ENCODE data around the gene PLXND1.

DNA sequence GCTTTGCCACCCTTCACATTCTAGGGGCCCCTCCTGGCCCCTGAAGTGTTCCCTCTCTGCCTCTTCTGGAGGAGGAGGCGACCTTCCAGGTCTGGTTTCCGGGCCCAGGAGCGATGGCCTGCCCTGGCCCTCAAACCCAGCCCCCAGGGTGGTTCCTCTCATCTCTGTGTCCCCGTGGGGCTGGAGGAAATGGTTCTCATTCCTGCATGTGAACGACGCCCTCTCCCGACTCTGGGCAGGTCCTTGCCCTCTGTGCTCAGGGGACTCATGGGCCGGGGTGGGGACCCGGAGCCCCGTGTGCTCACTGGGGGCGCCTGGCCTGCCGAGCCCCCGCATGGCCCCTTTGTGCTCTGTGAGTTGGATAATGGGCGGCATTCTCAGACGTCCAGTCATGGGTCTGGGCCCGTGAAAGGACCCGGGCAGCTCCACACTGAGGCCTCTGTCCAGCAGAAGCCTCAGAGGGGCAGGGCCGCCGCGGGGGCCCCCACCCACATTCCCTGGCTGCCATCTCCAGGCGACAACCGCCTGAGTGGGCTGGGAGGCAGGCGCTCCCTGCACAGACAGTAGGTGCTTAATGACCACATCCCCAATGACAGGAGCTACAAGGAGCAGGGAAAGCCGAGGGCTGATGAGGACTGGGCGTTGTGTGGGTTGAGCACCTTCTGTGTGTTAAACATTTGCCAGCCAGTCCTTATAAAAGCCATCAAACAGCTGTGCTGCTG is 5.5 kb upstream of the PLXND1 start:
- TF ChIP-seq, protein P1, sequence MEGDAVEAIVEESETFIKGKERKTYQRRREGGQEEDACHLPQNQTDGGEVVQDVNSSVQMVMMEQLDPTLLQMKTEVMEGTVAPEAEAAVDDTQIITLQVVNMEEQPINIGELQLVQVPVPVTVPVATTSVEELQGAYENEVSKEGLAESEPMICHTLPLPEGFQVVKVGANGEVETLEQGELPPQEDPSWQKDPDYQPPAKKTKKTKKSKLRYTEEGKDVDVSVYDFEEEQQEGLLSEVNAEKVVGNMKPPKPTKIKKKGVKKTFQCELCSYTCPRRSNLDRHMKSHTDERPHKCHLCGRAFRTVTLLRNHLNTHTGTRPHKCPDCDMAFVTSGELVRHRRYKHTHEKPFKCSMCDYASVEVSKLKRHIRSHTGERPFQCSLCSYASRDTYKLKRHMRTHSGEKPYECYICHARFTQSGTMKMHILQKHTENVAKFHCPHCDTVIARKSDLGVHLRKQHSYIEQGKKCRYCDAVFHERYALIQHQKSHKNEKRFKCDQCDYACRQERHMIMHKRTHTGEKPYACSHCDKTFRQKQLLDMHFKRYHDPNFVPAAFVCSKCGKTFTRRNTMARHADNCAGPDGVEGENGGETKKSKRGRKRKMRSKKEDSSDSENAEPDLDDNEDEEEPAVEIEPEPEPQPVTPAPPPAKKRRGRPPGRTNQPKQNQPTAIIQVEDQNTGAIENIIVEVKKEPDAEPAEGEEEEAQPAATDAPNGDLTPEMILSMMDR (IDR thresholded peaks at IDR 0.05): peak in 3 of 12 donors; percentile 14 to 33 (median 23)
- no peak for TF ChIP-seq POLR2A (IDR thresholded peaks at IDR 0.05)
